ENCODE data around the gene NOX4. TPM values are rescaled to one million over a fixed set of nuclear protein-coding genes. Genes with fewer than 3 reads are reported as not detected.

The NOX4 gene
- not detected for total RNA-seq
- not detected for polyA plus RNA-seq

GRCh38 chr11:89490981-89491690 is at the start of gene NOX4:
TSS of gene NOX4 (minus strand) at chr11:89491375. CDS start at chr11:89491246, 129 bp downstream.
- no peak for DNase-seq
- H3K9me3 Mint-ChIP-seq, result peaks cover 0 to 5% (median 3%) of the 10 kb centered on the region in 8 donors
- H3K4me3 Mint-ChIP-seq, result peak within 1 kb of the TSS in 1 of 8 donors; percentile 20
- Histone ChIP-seq H3K9me3 (ENCODE audit: control insufficient read depth in 1 of 2, low read length in 2 of 2) (no peaks in the 10 kb centered on the region), H3K27me3 (ENCODE audit: insufficient read depth, low read length) (no peaks in the 10 kb centered on the region), H3K4me3 (ENCODE audit: low read length in 2 of 2) (no peak within 1 kb of the TSS), H3K4me1 (ENCODE audit: insufficient read depth, low read length) (no peaks in the 10 kb centered on the region), H3K36me3 (ENCODE audit: insufficient read depth, low read length) (no peaks in the 10 kb centered on the region), H3K27ac (ENCODE audit: low read depth, low read length) (no peak within 1 kb of the TSS)
- POLR2A ChIA-PET (ENCODE audit: partially characterized antibody), result no interaction called here
- no peak within 1 kb of the TSS for H3K27ac Mint-ChIP-seq
- intact Hi-C loops (cut with micrococcal nuclease), result no loop called here
- CTCF ChIA-PET (ENCODE audit: partially characterized antibody), result no interaction called here
- peaks cover 0 to 2% (median under 1%) of the 10 kb centered on the region in 4 donors for H3K4me1 Mint-ChIP-seq
- H3K36me3 Mint-ChIP-seq, result no peaks in the 10 kb centered on the region
- peaks cover 0 to 5% of the 10 kb centered on the region in 2 donors for H3K27me3 Mint-ChIP-seq

GRCh38 chr11:89540826-89541225 is 49.7 kb upstream of the NOX4 start:
- ChIA-PET POLR2A (ENCODE audit: partially characterized antibody) (no interaction called here), CTCF (ENCODE audit: partially characterized antibody) (no interaction called here)
- Mint-ChIP-seq H3K36me3 (no peaks in the 10 kb centered on the region), H3K9me3 (peaks cover 0 to 8% (median 3%) of the 10 kb centered on the region in 8 donors), H3K4me1 (no peaks in the 10 kb centered on the region), H3K4me3 (no peak overlapping the region), H3K27ac (no peak overlapping the region), H3K27me3 (no peaks in the 10 kb centered on the region)
- intact Hi-C loops (cut with micrococcal nuclease), result no loop called here
- no peak overlapping the region for H3K27ac ChIP-seq (ENCODE audit: low read depth, low read length)
- no peaks in the 10 kb centered on the region for H3K9me3 ChIP-seq (ENCODE audit: control insufficient read depth in 1 of 2, low read length in 2 of 2)
- H3K36me3 ChIP-seq (ENCODE audit: insufficient read depth, low read length), result no peaks in the 10 kb centered on the region
- DNase-seq, result no peak
- no peaks in the 10 kb centered on the region for H3K27me3 ChIP-seq (ENCODE audit: insufficient read depth, low read length)
- H3K4me1 ChIP-seq (ENCODE audit: insufficient read depth, low read length), result no peaks in the 10 kb centered on the region
- no peak overlapping the region for H3K4me3 ChIP-seq (ENCODE audit: low read length in 2 of 2)

GRCh38 chr11:89537936-89538335 is 46.8 kb upstream of the NOX4 start:
- no peaks in the 10 kb centered on the region for H3K4me1 ChIP-seq (ENCODE audit: insufficient read depth, low read length)
- CTCF ChIA-PET (ENCODE audit: partially characterized antibody), result no interaction called here
- no peak overlapping the region for H3K27ac ChIP-seq (ENCODE audit: low read depth, low read length)
- Mint-ChIP-seq H3K9me3 (peaks cover 0 to 10% (median 3%) of the 10 kb centered on the region in 8 donors), H3K4me3 (no peak overlapping the region), H3K36me3 (no peaks in the 10 kb centered on the region), H3K4me1 (no peaks in the 10 kb centered on the region), H3K27me3 (no peaks in the 10 kb centered on the region), H3K27ac (no peak overlapping the region)
- H3K9me3 ChIP-seq (ENCODE audit: control insufficient read depth in 1 of 2, low read length in 2 of 2), result no peaks in the 10 kb centered on the region
- POLR2A ChIA-PET (ENCODE audit: partially characterized antibody), result no interaction called here
- H3K4me3 ChIP-seq (ENCODE audit: low read length in 2 of 2), result no peak overlapping the region
- no peak for DNase-seq
- no peaks in the 10 kb centered on the region for H3K36me3 ChIP-seq (ENCODE audit: insufficient read depth, low read length)
- no peaks in the 10 kb centered on the region for H3K27me3 ChIP-seq (ENCODE audit: insufficient read depth, low read length)
- intact Hi-C loops (cut with micrococcal nuclease), result no loop called here

- no peak for DNase-seq
- Mint-ChIP-seq H3K36me3 (no peaks in the 10 kb centered on the region), H3K4me3 (no peak overlapping the region), H3K27me3 (no peaks in the 10 kb centered on the region), H3K9me3 (peaks cover 0 to 10% (median 5%) of the 10 kb centered on the region in 8 donors), H3K4me1 (no peaks in the 10 kb centered on the region), H3K27ac (no peak overlapping the region)
- H3K27me3 ChIP-seq (ENCODE audit: insufficient read depth, low read length), result no peaks in the 10 kb centered on the region
- no peak overlapping the region for H3K4me3 ChIP-seq (ENCODE audit: low read length in 2 of 2)
- H3K36me3 ChIP-seq (ENCODE audit: insufficient read depth, low read length), result no peaks in the 10 kb centered on the region
- ChIA-PET CTCF (ENCODE audit: partially characterized antibody) (no interaction called here), POLR2A (ENCODE audit: partially characterized antibody) (no interaction called here)
- H3K27ac ChIP-seq (ENCODE audit: low read depth, low read length), result no peak overlapping the region
- intact Hi-C loops (cut with micrococcal nuclease), result no loop called here
- no peaks in the 10 kb centered on the region for H3K4me1 ChIP-seq (ENCODE audit: insufficient read depth, low read length)
- no peaks in the 10 kb centered on the region for H3K9me3 ChIP-seq (ENCODE audit: control insufficient read depth in 1 of 2, low read length in 2 of 2)
Measured at GRCh38 chr11:89536926-89537325, 45.8 kb upstream of the NOX4 start.

GRCh38 chr11:89535221-89535620 is 44.0 kb upstream of the NOX4 start:
- no peak overlapping the region for H3K27ac Mint-ChIP-seq
- H3K36me3 Mint-ChIP-seq, result no peaks in the 10 kb centered on the region
- Histone ChIP-seq H3K27me3 (ENCODE audit: insufficient read depth, low read length) (no peaks in the 10 kb centered on the region), H3K36me3 (ENCODE audit: insufficient read depth, low read length) (no peaks in the 10 kb centered on the region), H3K9me3 (ENCODE audit: control insufficient read depth in 1 of 2, low read length in 2 of 2) (no peaks in the 10 kb centered on the region), H3K4me3 (ENCODE audit: low read length in 2 of 2) (no peak overlapping the region), H3K27ac (ENCODE audit: low read depth, low read length) (no peak overlapping the region), H3K4me1 (ENCODE audit: insufficient read depth, low read length) (no peaks in the 10 kb centered on the region)
- intact Hi-C loops (cut with micrococcal nuclease), result no loop called here
- H3K4me3 Mint-ChIP-seq, result no peak overlapping the region
- ChIA-PET CTCF (ENCODE audit: partially characterized antibody) (no interaction called here), POLR2A (ENCODE audit: partially characterized antibody) (no interaction called here)
- H3K27me3 Mint-ChIP-seq, result no peaks in the 10 kb centered on the region
- DNase-seq, result no peak
- no peaks in the 10 kb centered on the region for H3K4me1 Mint-ChIP-seq
- peaks cover 0 to 8% (median 5%) of the 10 kb centered on the region in 8 donors for H3K9me3 Mint-ChIP-seq

DNA sequence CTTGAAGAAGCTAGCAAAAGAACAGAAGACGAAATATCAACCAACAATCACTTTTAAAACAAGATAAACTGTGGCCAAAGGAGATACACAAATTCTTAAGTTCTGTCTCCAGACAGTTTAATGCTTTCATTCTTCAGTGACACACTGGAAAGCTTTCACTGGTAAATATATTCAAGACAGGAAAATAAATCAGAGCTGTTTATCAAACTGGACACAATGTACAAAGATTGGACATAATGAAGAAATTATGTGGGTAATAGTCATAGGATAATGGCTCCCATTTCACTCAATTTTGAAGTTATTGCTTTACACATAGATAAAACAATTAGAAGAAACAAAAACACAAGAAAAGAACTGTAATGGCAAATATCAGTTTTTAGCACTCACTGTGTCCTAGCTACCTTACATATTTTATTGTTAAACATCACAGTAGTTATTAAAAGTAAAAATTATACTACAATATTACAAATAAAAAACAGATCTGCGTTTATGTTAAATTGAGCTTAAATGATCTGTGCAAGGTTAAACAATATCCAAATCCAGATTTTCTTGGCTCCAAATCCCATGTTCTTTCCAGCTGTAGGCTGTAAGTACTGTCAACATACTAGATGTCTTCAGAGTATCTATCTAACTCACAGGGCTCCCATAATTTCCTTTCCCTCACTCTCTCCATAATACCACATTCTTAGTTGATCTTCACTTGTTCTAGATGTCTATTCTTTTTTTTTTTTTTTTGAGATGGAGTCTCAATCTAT is 38.6 kb upstream of the NOX4 start:
- H3K27me3 Mint-ChIP-seq, result no peaks in the 10 kb centered on the region
- no peak overlapping the region for H3K4me3 Mint-ChIP-seq
- intact Hi-C loops (cut with micrococcal nuclease), result no loop called here

GRCh38 chr11:89521792-89522191 is 30.6 kb upstream of the NOX4 start:
- Mint-ChIP-seq H3K27ac (no peak overlapping the region), H3K4me3 (no peak overlapping the region), H3K27me3 (no peaks in the 10 kb centered on the region), H3K36me3 (no peaks in the 10 kb centered on the region), H3K4me1 (no peaks in the 10 kb centered on the region), H3K9me3 (peaks cover 0 to 8% (median 2%) of the 10 kb centered on the region in 8 donors)
- no peak overlapping the region for H3K27ac ChIP-seq (ENCODE audit: low read depth, low read length)
- ChIA-PET CTCF (ENCODE audit: partially characterized antibody) (no interaction called here), POLR2A (ENCODE audit: partially characterized antibody) (no interaction called here)
- H3K4me1 ChIP-seq (ENCODE audit: insufficient read depth, low read length), result no peaks in the 10 kb centered on the region
- intact Hi-C loops (cut with micrococcal nuclease), result no loop called here
- no peak for DNase-seq
- no peaks in the 10 kb centered on the region for H3K36me3 ChIP-seq (ENCODE audit: insufficient read depth, low read length)
- H3K27me3 ChIP-seq (ENCODE audit: insufficient read depth, low read length), result no peaks in the 10 kb centered on the region
- H3K4me3 ChIP-seq (ENCODE audit: low read length in 2 of 2), result no peak overlapping the region
- H3K9me3 ChIP-seq (ENCODE audit: control insufficient read depth in 1 of 2, low read length in 2 of 2), result no peaks in the 10 kb centered on the region

More for the DNA sequence above, 38.6 kb upstream of the NOX4 start:
- DNase-seq, result no peak
- Histone ChIP-seq H3K4me3 (ENCODE audit: low read length in 2 of 2) (no peak overlapping the region), H3K27me3 (ENCODE audit: insufficient read depth, low read length) (no peaks in the 10 kb centered on the region), H3K9me3 (ENCODE audit: control insufficient read depth in 1 of 2, low read length in 2 of 2) (no peaks in the 10 kb centered on the region), H3K36me3 (ENCODE audit: insufficient read depth, low read length) (no peaks in the 10 kb centered on the region), H3K4me1 (ENCODE audit: insufficient read depth, low read length) (no peaks in the 10 kb centered on the region), H3K27ac (ENCODE audit: low read depth, low read length) (no peak overlapping the region)
- Mint-ChIP-seq H3K27ac (no peak overlapping the region), H3K9me3 (peaks cover 0 to 7% (median 3%) of the 10 kb centered on the region in 8 donors), H3K36me3 (no peaks in the 10 kb centered on the region), H3K4me1 (no peaks in the 10 kb centered on the region)
- POLR2A ChIA-PET (ENCODE audit: partially characterized antibody), result no interaction called here
- CTCF ChIA-PET (ENCODE audit: partially characterized antibody), result no interaction called here

Measured in CD4-positive, alpha-beta memory T cell (primary cell).